ENCODE measurements around the gene ECE2. TPM values are rescaled to one million over a fixed set of nuclear protein-coding genes. Genes with fewer than 3 reads are reported as not detected.

Gene ECE2
- polyA plus RNA-seq, result not detected

DNA sequence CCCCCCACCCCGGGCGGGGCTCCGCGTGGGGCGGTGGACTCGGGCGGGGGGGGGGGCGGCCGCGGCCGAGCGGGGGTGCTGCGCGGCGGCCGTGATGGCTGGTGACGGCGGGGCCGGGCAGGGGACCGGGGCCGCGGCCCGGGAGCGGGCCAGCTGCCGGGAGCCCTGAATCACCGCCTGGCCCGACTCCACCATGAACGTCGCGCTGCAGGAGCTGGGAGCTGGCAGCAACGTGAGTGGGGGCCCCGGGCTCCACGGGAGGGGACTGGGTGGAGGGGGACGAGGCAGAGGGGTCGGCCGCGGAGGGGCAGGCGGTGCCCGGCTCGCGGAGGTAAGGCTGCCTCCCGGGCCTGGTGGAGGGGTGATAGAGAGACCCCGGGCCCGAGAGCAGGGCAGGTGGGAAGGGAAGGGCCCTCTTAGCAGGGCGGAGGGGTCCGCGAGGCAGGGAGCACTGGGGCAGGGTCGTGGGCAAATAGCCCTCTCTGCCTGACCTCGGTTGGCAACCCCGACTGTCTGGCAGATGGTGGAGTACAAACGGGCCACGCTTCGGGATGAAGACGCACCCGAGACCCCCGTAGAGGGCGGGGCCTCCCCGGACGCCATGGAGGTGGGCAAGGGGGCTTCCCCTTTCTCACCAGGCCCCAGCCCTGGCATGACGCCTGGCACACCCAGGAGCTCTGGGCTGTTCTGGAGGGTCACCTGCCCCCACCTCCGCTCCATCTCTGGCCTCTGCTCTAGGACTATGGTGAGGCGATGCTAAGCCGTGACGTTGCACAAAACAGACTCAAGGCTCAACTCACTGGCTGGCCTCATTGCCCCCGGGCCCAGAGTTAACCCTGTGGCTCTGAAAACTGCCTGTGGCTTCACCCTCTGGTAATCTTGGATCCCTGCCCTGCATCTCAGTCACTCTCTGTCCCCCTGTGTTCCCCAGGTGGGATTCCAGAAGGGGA is at the start of gene ECE2:
Gene ECE2, plus strand, starts transcription at position 62 of the 950 bp plus-strand sequence. Its CDS starts 132 bp downstream, at position 194.
- no peak within 1 kb of the TSS for H3K4me3 ChIP-seq (ENCODE audit: low read depth in 1 of 2, low read length in 2 of 2)
- no peaks in the 10 kb centered on the region for H3K4me1 ChIP-seq (ENCODE audit: control insufficient read depth in 2 of 2, insufficient read depth in 2 of 2, low read length in 1 of 2)
- H3K9me3 ChIP-seq (ENCODE audit: control insufficient read depth in 2 of 2, insufficient read depth in 1 of 2, low read depth in 1 of 2, low read length in 1 of 2), result no peaks in the 10 kb centered on the region
- WGBS, 2 donors, result 15 to 21% methylated on average over 46 to 65 of the region's 65 CpGs
- H3K27ac ChIP-seq (ENCODE audit: low read depth in 2 of 2, low read length in 1 of 2), result no peak within 1 kb of the TSS
- peaks cover 0 to 10% of the 10 kb centered on the region in 2 donors for H3K27me3 ChIP-seq (ENCODE audit: control insufficient read depth in 1 of 2, insufficient read depth in 2 of 2, low read length in 2 of 2)
- no peaks in the 10 kb centered on the region for H3K36me3 ChIP-seq (ENCODE audit: control insufficient read depth in 2 of 2, insufficient read depth in 2 of 2, low read length in 1 of 2)

DNA sequence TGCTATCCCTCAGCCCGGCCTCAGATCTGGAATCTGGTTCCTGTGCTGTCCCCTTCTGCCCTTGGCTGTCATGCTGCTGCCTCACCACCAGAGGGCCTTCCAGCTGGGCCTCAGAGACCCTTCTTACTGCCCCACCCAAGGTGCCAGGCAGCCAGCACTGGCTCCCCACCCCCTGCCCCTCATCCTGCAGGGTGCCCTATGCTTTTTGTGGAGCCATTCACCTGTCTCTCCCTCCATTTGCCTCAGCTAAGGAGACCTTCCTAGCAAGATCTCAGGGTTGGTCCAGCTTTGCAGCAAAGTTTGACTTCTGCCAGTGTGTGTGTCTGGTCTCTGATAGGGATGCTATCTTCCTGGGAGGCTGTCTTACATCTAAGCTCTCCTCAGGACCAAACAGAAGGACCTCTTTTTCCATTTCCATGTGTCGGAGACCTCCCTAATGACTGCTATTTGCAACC is 48.3 kb upstream of the ECE2 start:
- WGBS, 2 donors, result 50 to 53% methylated on average over 2 of the region's 2 CpGs
- Histone ChIP-seq H3K4me1 (ENCODE audit: control insufficient read depth in 2 of 2, insufficient read depth in 2 of 2, low read length in 1 of 2) (peaks cover 0 to 11% of the 10 kb centered on the region in 2 donors), H3K27me3 (ENCODE audit: control insufficient read depth in 1 of 2, insufficient read depth in 2 of 2, low read length in 2 of 2) (peaks cover 0 to 18% of the 10 kb centered on the region in 2 donors), H3K4me3 (ENCODE audit: low read depth in 1 of 2, low read length in 2 of 2) (no peak overlapping the region), H3K36me3 (ENCODE audit: control insufficient read depth in 2 of 2, insufficient read depth in 2 of 2, low read length in 1 of 2) (no peaks in the 10 kb centered on the region), H3K27ac (ENCODE audit: low read depth in 2 of 2, low read length in 1 of 2) (no peak overlapping the region), H3K9me3 (ENCODE audit: control insufficient read depth in 2 of 2, insufficient read depth in 1 of 2, low read depth in 1 of 2, low read length in 1 of 2) (no peaks in the 10 kb centered on the region)

DNA sequence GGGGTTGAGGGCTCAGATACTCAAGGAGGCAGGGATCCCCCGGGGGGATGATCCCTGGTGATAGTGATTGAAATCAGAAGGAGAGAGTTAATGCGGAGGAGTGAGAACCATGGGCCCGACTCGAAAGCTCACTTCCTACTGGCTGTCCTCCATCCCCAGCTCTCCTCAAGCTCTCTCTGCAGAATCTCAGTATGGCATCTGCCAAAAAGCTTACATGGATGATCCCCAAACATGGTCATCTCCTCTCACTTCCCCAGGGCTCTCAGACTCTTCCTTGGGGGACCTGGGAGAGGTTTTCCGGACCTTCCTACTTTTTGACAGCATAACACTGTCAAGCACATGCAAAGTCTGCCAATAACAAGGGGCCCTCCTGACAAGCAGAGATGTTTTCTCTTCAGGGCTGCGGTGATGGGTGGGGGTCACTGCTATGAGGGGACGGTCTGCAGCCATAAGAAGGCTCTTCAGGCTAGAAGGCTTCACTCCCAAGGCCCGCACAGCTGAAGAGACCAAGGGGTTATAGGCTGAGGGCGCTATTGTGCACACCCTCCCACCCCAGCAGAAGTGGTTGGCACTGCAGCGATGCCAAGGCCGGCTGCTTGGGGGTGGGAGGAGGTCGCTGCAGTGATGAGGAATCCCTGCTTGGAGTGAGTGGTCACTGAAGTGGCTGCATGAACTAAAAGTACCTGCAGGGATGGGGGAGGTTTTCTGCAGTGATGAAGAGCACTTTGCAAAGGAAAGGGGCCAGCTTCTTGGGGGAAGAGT is 47.3 kb upstream of the ECE2 start:
- H3K9me3 ChIP-seq (ENCODE audit: control insufficient read depth in 2 of 2, insufficient read depth in 1 of 2, low read depth in 1 of 2, low read length in 1 of 2), result no peaks in the 10 kb centered on the region
- H3K4me1 ChIP-seq (ENCODE audit: control insufficient read depth in 2 of 2, insufficient read depth in 2 of 2, low read length in 1 of 2), result peaks cover 0 to 11% of the 10 kb centered on the region in 2 donors
- no peak overlapping the region for H3K4me3 ChIP-seq (ENCODE audit: low read depth in 1 of 2, low read length in 2 of 2)
- H3K27ac ChIP-seq (ENCODE audit: low read depth in 2 of 2, low read length in 1 of 2), result no peak overlapping the region
- 44 to 50% methylated on average over 11 to 12 of the region's 12 CpGs for WGBS, 2 donors
- H3K27me3 ChIP-seq (ENCODE audit: control insufficient read depth in 1 of 2, insufficient read depth in 2 of 2, low read length in 2 of 2), result peaks cover 0 to 18% of the 10 kb centered on the region in 2 donors
- no peaks in the 10 kb centered on the region for H3K36me3 ChIP-seq (ENCODE audit: control insufficient read depth in 2 of 2, insufficient read depth in 2 of 2, low read length in 1 of 2)

DNA sequence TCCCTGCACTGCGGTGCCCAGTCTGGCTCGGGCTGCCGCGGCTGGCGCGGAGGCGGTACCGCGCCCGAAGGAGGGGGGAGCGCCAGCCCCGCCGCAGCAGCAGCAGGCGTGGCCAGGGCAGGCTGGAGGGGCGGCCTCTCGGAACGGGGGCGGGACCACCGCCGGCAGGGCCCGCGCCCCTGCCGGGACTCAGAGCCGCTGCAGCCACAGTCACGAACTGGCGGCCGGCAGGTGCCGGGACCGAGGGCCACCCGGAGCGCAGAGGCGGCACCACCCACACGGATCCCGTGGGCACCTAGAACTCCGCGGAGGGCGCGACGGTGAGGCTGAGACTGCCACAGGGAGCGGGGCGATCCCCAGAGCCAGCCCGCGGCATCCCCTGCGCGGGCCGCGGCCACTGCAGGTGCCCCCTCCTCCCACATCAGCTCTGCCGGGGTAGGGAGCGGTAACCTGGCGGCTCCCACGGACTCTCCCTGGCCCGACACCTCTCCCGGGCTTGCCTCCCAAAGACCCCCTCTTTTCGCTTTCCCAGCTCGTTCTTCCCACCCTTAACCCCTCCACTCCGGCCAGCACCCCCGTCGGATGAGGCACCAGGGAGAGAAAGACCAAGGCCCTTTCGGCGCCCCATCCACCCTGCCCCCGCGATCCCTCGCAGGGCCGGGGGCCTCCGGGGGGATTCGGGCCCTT is 46.3 kb upstream of the ECE2 start, which contains the start of gene VWA5B2:
Gene VWA5B2, plus strand, starts transcription at position 192 of the 687 bp plus-strand sequence. CDS start 944 bp downstream, outside the sequence.
- H3K36me3 ChIP-seq (ENCODE audit: control insufficient read depth in 2 of 2, insufficient read depth in 2 of 2, low read length in 1 of 2), result no peaks in the 10 kb centered on the region
- H3K4me3 ChIP-seq (ENCODE audit: low read depth in 1 of 2, low read length in 2 of 2), result peak within 1 kb of the TSS; percentile 24 to 32
- H3K27ac ChIP-seq (ENCODE audit: low read depth in 2 of 2, low read length in 1 of 2), result no peak within 1 kb of the TSS
- H3K27me3 ChIP-seq (ENCODE audit: control insufficient read depth in 1 of 2, insufficient read depth in 2 of 2, low read length in 2 of 2), result peaks cover 0 to 18% of the 10 kb centered on the region in 2 donors
- no peaks in the 10 kb centered on the region for H3K9me3 ChIP-seq (ENCODE audit: control insufficient read depth in 2 of 2, insufficient read depth in 1 of 2, low read depth in 1 of 2, low read length in 1 of 2)
- WGBS, 2 donors, result 1% methylated on average over 43 to 66 of the region's 66 CpGs
- peaks cover 0 to 16% of the 10 kb centered on the region in 2 donors for H3K4me1 ChIP-seq (ENCODE audit: control insufficient read depth in 2 of 2, insufficient read depth in 2 of 2, low read length in 1 of 2)

DNA sequence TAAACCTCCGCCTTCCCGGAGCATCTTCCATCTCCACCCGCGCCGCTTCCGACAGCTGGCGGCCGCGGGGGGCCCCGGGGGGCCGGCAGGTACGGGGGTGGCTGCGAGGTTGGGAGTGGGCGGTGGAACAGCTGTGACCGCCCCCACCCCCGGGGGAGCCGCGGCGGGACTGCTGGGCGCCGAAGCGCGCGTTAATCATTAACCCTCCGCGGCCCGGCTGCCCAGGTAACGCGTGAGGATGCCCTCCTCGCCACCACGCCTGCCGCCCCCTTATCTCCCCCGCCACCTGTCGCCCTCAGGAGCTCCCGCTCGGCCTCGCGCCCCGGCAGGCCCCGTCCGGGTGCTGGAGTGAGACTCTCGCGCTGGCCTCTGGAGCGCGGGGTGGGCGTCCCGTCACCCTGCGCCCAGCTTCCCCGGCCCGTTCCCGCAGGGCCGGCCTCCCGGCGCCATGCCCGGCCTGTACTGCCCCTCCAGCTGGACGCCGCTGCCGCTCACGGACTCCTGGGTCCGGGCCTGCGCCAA is 45.7 kb upstream of the ECE2 start:
- H3K4me1 ChIP-seq (ENCODE audit: control insufficient read depth in 2 of 2, insufficient read depth in 2 of 2, low read length in 1 of 2), result peaks cover 0 to 17% of the 10 kb centered on the region in 2 donors
- 1% methylated on average over 51 to 61 of the region's 61 CpGs for WGBS, 2 donors
- no peaks in the 10 kb centered on the region for H3K36me3 ChIP-seq (ENCODE audit: control insufficient read depth in 2 of 2, insufficient read depth in 2 of 2, low read length in 1 of 2)
- no peaks in the 10 kb centered on the region for H3K9me3 ChIP-seq (ENCODE audit: control insufficient read depth in 2 of 2, insufficient read depth in 1 of 2, low read depth in 1 of 2, low read length in 1 of 2)
- H3K27ac ChIP-seq (ENCODE audit: low read depth in 2 of 2, low read length in 1 of 2), result no peak overlapping the region
- H3K4me3 ChIP-seq (ENCODE audit: low read depth in 1 of 2, low read length in 2 of 2), result peak overlapping the region; percentile 1 to 32
- peaks cover 0 to 18% of the 10 kb centered on the region in 2 donors for H3K27me3 ChIP-seq (ENCODE audit: control insufficient read depth in 1 of 2, insufficient read depth in 2 of 2, low read length in 2 of 2)

DNA sequence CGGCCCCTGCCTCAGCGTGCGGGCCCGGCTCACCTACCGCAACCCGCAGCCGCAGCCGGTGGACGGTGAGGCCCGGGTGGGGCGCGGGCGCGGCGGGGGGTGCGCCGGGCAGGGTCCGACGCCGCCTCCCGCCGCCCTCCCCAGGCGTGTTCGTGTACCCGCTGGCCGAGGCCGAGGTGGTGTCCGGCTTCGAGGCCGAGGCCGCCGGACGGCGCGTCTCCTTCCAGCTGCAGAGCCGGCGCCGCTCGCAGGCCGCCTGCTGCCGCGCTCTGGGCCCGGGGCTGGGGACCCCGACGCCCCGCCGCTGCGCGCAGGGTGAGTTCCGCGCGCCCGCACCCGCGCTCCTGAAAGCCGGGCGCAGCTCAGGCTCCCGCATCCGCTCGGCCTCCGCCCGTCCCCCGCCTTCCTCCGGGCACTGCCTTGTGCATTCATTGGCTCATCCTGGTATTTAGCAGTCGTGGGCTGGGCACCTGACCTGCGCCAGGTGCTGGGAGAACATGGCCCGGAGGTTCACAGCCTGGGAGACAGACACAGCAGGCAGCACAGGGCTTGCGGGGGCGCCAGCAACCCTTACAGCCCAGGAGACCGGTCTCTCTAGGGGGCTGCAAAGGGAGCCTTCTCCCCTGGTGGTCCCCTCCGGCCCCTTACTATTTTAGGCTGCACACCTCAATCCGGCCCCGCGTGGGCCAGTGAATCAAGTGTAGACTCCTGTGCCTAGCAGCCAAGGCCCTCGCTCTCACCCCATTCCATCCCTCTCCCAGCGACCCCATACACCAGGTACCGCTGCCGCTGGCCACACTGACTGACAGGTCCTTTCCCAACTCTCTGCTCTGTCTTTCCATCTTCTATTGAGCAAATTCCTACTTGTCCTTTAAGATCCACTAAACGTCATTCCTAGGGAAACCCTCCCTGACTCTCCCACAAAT is 45.0 kb upstream of the ECE2 start:
- WGBS, 2 donors, result 5 to 7% methylated on average over 71 to 79 of the region's 79 CpGs

DNA sequence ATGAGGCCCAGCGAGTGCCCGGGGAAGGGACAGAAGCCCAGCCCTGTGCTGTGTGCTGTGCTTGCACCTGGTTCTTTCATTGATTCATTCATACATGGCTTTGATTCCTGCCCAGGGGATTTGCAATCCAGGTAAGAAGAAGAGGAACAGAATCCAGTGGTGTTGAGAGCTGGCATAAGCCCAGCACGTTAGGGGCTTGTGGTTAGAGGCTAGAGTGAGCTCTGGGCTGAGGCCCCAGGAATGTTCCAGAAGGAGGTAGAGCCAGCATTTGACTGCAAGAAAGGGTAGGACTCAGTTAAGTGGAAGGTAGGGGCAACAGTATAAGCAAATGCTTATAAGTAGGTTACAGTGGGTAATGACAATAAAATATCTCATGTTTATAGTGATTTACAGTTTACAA is 44.2 kb upstream of the ECE2 start:
- H3K9me3 ChIP-seq (ENCODE audit: control insufficient read depth in 2 of 2, insufficient read depth in 1 of 2, low read depth in 1 of 2, low read length in 1 of 2), result no peaks in the 10 kb centered on the region
- no peaks in the 10 kb centered on the region for H3K36me3 ChIP-seq (ENCODE audit: control insufficient read depth in 2 of 2, insufficient read depth in 2 of 2, low read length in 1 of 2)
- H3K27me3 ChIP-seq (ENCODE audit: control insufficient read depth in 1 of 2, insufficient read depth in 2 of 2, low read length in 2 of 2), result peaks cover 0 to 18% of the 10 kb centered on the region in 2 donors
- peaks cover 0 to 17% of the 10 kb centered on the region in 2 donors for H3K4me1 ChIP-seq (ENCODE audit: control insufficient read depth in 2 of 2, insufficient read depth in 2 of 2, low read length in 1 of 2)
- 60 to 67% methylated on average over 3 of the region's 3 CpGs for WGBS, 2 donors
- H3K27ac ChIP-seq (ENCODE audit: low read depth in 2 of 2, low read length in 1 of 2), result no peak overlapping the region
- no peak overlapping the region for H3K4me3 ChIP-seq (ENCODE audit: low read depth in 1 of 2, low read length in 2 of 2)

More for the DNA sequence above, 45.0 kb upstream of the ECE2 start:
- peaks cover 0 to 17% of the 10 kb centered on the region in 2 donors for H3K4me1 ChIP-seq (ENCODE audit: control insufficient read depth in 2 of 2, insufficient read depth in 2 of 2, low read length in 1 of 2)
- peaks cover 0 to 18% of the 10 kb centered on the region in 2 donors for H3K27me3 ChIP-seq (ENCODE audit: control insufficient read depth in 1 of 2, insufficient read depth in 2 of 2, low read length in 2 of 2)
- peak overlapping the region; percentile 4 to 32 for H3K4me3 ChIP-seq (ENCODE audit: low read depth in 1 of 2, low read length in 2 of 2)
- no peaks in the 10 kb centered on the region for H3K36me3 ChIP-seq (ENCODE audit: control insufficient read depth in 2 of 2, insufficient read depth in 2 of 2, low read length in 1 of 2)
- no peaks in the 10 kb centered on the region for H3K9me3 ChIP-seq (ENCODE audit: control insufficient read depth in 2 of 2, insufficient read depth in 1 of 2, low read depth in 1 of 2, low read length in 1 of 2)
- H3K27ac ChIP-seq (ENCODE audit: low read depth in 2 of 2, low read length in 1 of 2), result no peak overlapping the region

DNA sequence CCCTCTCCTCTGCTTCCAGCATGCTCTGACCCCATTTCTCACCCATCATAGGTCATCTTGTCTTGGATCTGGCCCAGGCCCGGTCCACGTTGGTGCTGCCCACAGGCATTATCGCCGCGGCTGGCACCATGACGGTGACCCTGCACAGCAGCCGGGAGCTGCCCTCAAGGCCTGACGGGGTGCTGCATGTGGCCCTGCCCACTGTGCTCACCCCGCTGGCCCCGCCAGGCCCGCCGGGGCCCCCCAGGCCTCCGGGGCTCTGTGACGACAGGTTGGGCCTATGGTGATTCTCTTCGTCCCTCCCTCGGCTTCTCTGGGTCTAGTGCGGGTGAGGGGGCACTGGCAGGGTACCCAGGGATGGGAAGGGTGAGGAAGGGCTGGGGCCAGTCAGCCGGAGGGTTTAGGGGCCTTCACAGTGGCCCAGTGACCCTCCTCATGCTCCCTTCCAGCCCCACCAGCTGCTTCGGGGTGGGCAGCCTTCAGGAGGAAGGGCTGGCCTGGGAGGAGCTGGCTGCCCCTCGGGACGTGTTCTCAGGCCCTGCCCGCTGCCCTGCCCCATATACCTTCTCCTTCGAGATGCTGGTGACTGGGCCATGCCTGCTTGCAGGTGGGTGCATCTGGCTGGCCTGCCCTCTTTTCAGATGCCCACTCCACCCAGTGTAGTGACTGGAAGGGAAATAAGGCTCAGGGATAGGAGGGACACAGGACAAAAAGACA is 42.5 kb upstream of the ECE2 start:
- Histone ChIP-seq H3K27ac (ENCODE audit: low read depth in 2 of 2, low read length in 1 of 2) (no peak overlapping the region), H3K9me3 (ENCODE audit: control insufficient read depth in 2 of 2, insufficient read depth in 1 of 2, low read depth in 1 of 2, low read length in 1 of 2) (no peaks in the 10 kb centered on the region), H3K4me3 (ENCODE audit: low read depth in 1 of 2, low read length in 2 of 2) (no peak overlapping the region), H3K27me3 (ENCODE audit: control insufficient read depth in 1 of 2, insufficient read depth in 2 of 2, low read length in 2 of 2) (peaks cover 0 to 18% of the 10 kb centered on the region in 2 donors), H3K36me3 (ENCODE audit: control insufficient read depth in 2 of 2, insufficient read depth in 2 of 2, low read length in 1 of 2) (no peaks in the 10 kb centered on the region), H3K4me1 (ENCODE audit: control insufficient read depth in 2 of 2, insufficient read depth in 2 of 2, low read length in 1 of 2) (peaks cover 0 to 17% of the 10 kb centered on the region in 2 donors)
- 87 to 88% methylated on average over 23 of the region's 23 CpGs for WGBS, 2 donors
